Body of pancreas (tissue), 4 donors: ENCODE measurements around the gene COBL. TPM values are rescaled to one million over a fixed set of nuclear protein-coding genes. Genes with fewer than 3 reads are reported as not detected.

ENCODE experiments used
- ATAC-seq: fragments of 150-250 bp; one replicate; pipeline ENCODE4 v1.9.1; 2016
- DNase-seq, 4 donors: peaks; one replicate each; pipeline ENCODE4 v3.0.0-alpha.2; 2019
- H3K27ac ChIP-seq, 4 donors: fragments of 200-600 bp; sonication (generic); 1 replicate in 3 of 4; 2 replicates in 1 of 4; pipeline versions ENCODE4 v1.5.1 to v1.6.1; 2016 to 2019; ENCODE audit warnings: mild to moderate bottlenecking in 1 of 4, mixed read lengths in 1 of 4, moderate library complexity in 1 of 4
- H3K27me3 ChIP-seq, 2 donors: fragments of 200-600 bp; sonication (generic); one replicate each; pipeline ENCODE4 v1.6.0; 2016; ENCODE audit warnings: mild to moderate bottlenecking in 1 of 2
- H3K36me3 ChIP-seq, 2 donors: fragments of 200-600 bp; sonication (generic); replicated peaks in 1 of 2; 2 replicates each; pipeline ENCODE4 v1.5.1; 2016; ENCODE audit warnings: low read depth in 2 of 2; ENCODE audit not compliant: insufficient read depth in 1 of 2
- H3K4me1 ChIP-seq: fragments of 200-600 bp; sonication (generic); one replicate; pipeline ENCODE4 v1.6.0; 2016
- H3K4me3 ChIP-seq, 2 donors: fragments of 200-600 bp; sonication (generic); 1 replicate in 1 of 2; 2 replicates in 1 of 2; pipeline ENCODE4 v1.5.1; 2016 to 2019
- H3K9me3 ChIP-seq, 3 donors: fragments of 200-600 bp; sonication (generic); 1 replicate in 2 of 3; 2 replicates in 1 of 3; pipeline ENCODE4 v1.5.1; 2016
- CTCF ChIP-seq, 7 experiments: fragments of 450-650 bp in 4 of 7; fragments of 200-600 bp in 3 of 7; sonication (generic) in 3 of 7; IDR thresholded peaks; one replicate each; pipeline ENCODE4 v1.5.1; 2016 to 2019; ENCODE audit warnings: antibody characterized with exemption in 7 of 7
- POLR2A ChIP-seq, 3 donors: fragments of 450-650 bp; IDR thresholded peaks; one replicate each; pipeline ENCODE4 v1.6.1; 2016; ENCODE audit warnings: antibody characterized with exemption in 3 of 3, mild to moderate bottlenecking in 2 of 3
- WGBS, 2 donors: methylation state at CpG; one replicate each; pipeline ENCODE4 v1.1.5; 2017; 5-methylcytosine and 5-hydroxymethylcytosine counted together
- intact Hi-C: fragments of 100-400 bp; cut with DNase I; formaldehyde crosslinking; loops from one replicate; pipeline ENCODE4 v1.15.1; 2023
- total RNA-seq, 2 donors: library from RNA; depleted of rRNA; stranded (reverse); fragments of >200 nt; gene quantifications; one replicate each; pipeline ENCODE4 v1.1.0, GENCODE V29; 2016

COBL gene
- total RNA-seq, 2 donors from 2014 or later: 22.3 to 25.4 TPM

GRCh38 chr7:51135576-51135975 lies 181.0 kb downstream of the COBL start:
- Histone ChIP-seq H3K4me3 (no peak overlapping the region), H3K4me1 (peaks cover 28% of the 10 kb centered on the region), H3K27me3 (no peaks in the 10 kb centered on the region), H3K27ac (no peak overlapping the region), H3K36me3 (no peaks in the 10 kb centered on the region), H3K9me3 (no peaks in the 10 kb centered on the region)
- 60 to 65% methylated on average over 2 of the region's 2 CpGs for WGBS, 2 donors
- no peak for ATAC-seq
- no peak for TF ChIP-seq CTCF (IDR thresholded peaks at IDR 0.05)
- no peak for TF ChIP-seq POLR2A (IDR thresholded peaks at IDR 0.05)
- DNase-seq: no peak
- intact Hi-C loops: no loop called here

GRCh38 chr7:51134013-51134441 lies 182.6 kb downstream of the COBL start:
- peaks cover 13% of the 10 kb centered on the region for H3K4me1 ChIP-seq
- H3K9me3 ChIP-seq: no peaks in the 10 kb centered on the region
- no peak for TF ChIP-seq POLR2A (IDR thresholded peaks at IDR 0.05)
- no peak for TF ChIP-seq CTCF (IDR thresholded peaks at IDR 0.05)
- no peaks in the 10 kb centered on the region for H3K36me3 ChIP-seq
- DNase-seq (no peak), ATAC-seq (no peak)
- intact Hi-C loops: no loop called here
- no peak overlapping the region for H3K27ac ChIP-seq
- WGBS, 2 donors: 80 to 86% methylated on average over 4 of the region's 4 CpGs
- H3K27me3 ChIP-seq: no peaks in the 10 kb centered on the region
- no peak overlapping the region for H3K4me3 ChIP-seq

DNA sequence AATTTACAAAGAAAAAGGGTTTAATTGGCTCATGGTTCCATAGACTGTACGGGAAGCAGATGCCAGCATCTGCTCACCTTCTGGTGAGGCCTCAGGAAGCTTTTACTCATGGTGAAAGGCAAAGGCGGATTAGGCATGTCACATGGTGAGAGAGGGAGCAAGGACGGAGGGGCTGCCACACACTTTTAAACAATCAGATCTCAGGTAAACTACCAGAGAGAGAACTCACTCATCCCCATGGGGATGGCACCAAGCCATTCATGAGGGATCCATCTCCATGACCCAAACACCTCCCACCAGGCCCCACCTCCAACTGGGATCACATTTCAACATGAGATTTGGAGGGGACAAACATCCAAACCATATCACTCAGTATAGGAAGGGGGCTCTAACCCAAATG lies 183.9 kb downstream of the COBL start:
- intact Hi-C loops: no loop called here
- DNase-seq (no peak), ATAC-seq (no peak)
- Histone ChIP-seq H3K27me3 (no peaks in the 10 kb centered on the region), H3K4me1 (no peaks in the 10 kb centered on the region), H3K36me3 (no peaks in the 10 kb centered on the region), H3K4me3 (no peak overlapping the region), H3K9me3 (no peaks in the 10 kb centered on the region), H3K27ac (no peak overlapping the region)
- WGBS, 2 donors: 78 to 81% methylated on average over 3 of the region's 3 CpGs
- no peak for TF ChIP-seq POLR2A (IDR thresholded peaks at IDR 0.05)
- no peak for TF ChIP-seq CTCF (IDR thresholded peaks at IDR 0.05)

DNA sequence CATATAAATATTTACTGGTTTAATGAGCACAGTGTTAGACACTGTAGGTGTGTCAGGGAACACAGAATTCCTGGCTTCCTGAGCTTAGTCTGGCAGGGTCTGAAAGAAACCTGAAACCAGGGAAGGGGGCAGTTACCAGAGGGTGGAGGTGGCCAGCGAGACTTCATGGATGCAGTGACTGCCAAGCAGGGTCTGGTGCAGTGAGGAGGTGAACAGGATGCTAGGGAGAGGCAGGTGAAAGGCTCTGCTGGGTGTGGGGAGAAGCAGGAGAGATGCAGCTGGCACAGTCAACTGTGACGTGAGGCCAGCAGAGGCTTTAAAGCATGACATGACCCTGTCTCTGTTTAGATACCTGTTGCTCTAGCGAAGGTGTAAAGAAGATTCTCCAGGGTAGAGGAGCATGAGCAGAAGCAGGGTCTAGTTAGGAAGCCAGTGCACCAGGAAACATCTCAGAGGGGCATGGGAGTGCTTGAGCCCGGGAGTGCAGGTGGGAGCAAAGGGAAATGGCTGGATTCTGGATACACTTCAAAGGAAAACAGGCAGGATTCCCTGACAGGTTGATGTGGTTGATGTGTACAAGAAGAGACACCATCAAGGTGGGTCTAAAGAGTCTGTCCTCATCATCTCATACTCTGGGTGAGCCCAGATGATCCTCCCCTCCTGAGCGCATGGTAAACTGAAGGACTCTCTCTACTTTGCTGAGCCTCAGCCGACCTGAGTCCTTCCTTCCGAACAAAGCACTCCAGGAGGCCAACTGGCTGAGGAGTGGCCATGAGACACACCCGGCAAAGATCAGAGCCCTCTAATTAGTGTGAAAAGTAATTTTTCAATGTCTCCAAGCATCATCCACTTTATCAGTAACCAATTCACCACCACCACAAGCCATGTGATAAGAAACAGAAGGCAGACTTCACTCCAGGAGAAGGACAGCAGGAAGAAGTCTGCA lies 186.8 kb downstream of the COBL start:
- intact Hi-C loops: no loop called here
- WGBS, 2 donors: 85 to 88% methylated on average over 8 of the region's 8 CpGs
- Histone ChIP-seq H3K27ac (no peak overlapping the region), H3K4me1 (no peaks in the 10 kb centered on the region), H3K9me3 (no peaks in the 10 kb centered on the region), H3K27me3 (no peaks in the 10 kb centered on the region), H3K36me3 (no peaks in the 10 kb centered on the region), H3K4me3 (no peak overlapping the region)
- no peak for ATAC-seq
- DNase-seq: no peak
- TF ChIP-seq POLR2A (IDR thresholded peaks at IDR 0.05): no peak
- no peak for TF ChIP-seq CTCF (IDR thresholded peaks at IDR 0.05)
